HG03520 (cell line): Measurements from ENCODE around the gene TMA7.
"Not testable (repeated sequence)": the region's sequence is repeated elsewhere in the genome, so short reads cannot be mapped to it uniquely, and the experiment has no call there.

Experiments used
- ATAC-seq: cut with Tn5 transposase; IDR thresholded peaks from one replicate; pipeline ENCODE4 v1.9.1; 2021; ENCODE audit warnings: mild to moderate bottlenecking, moderate library complexity; ENCODE audit not compliant: unreplicated experiment

Gene TMA7

DNA sequence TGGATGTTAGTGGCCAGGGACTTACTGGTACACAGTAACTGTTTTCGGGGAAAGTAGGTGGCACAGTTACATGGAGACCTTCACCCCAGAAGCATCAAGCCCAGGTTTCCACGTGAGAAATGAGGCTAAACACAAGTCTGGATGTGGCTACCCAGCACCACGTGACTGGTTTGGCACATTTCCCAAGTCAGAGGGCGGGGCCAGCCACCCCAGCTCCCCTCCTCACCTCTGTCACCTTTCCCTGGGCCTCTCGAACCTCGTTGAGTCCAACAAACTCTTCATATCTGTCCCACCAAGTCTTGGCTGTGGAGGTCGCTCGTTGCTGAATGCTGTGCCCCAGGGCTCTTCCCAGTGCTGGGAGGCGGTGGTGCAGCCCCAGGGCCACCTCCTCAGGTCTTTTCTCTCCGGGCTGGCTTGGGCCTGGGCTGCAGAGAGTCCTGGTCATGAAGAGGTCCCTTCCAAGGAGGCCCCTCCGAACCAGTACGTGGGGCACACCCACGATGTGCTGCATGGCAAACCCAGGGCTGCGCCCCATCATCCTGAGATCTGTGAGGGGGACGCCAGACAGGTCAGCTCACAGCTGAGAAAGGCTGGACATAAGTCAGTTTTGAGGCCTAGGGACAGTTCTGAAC is 5.3 kb upstream of the TMA7 start:
- ATAC-seq: no peak

GRCh38 chr3:48435223-48435595 is 4.8 kb upstream of the TMA7 start:
- no peak for ATAC-seq

- ATAC-seq: peak; percentile 35
Observed at GRCh38 chr3:48435774-48436476, 4.1 kb upstream of the TMA7 start.

DNA sequence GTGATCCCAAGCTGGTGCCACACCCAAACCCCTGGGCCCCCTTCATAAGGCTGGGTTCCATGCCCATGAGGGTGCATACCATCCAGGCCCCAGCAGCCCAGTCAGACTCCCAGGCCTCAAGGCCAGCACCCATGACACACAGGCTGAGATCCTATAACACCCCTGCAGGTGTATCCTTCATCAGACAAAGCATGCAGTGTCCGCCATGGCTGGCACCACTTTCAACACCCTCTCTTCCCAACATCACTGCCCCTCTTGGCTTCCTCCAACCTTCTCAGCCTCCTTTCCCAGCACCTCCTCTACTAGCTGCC is 3.6 kb upstream of the TMA7 start:
- no peak for ATAC-seq

DNA sequence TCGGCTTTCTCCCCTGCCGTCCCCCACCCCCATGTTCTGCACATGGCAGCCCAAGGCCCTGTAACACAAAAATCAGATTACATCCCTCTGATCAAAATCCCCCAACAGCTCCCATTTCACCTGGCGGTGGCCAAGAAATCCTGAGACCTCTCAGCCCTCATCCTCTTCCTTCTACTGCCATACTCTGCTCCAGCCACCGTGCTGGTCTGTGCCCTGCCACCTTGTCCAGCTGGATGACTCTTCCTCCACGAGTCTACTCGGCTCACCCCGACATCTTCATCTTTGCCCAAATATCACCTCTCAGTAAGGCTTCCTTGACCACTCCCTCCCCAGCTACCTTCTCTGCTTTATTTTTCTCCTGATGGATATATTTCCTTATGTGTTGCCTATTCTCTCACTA is 3.2 kb upstream of the TMA7 start:
- ATAC-seq: no peak

GRCh38 chr3:48437812-48438211 is 2.2 kb upstream of the TMA7 start:
- ATAC-seq: no peak

DNA sequence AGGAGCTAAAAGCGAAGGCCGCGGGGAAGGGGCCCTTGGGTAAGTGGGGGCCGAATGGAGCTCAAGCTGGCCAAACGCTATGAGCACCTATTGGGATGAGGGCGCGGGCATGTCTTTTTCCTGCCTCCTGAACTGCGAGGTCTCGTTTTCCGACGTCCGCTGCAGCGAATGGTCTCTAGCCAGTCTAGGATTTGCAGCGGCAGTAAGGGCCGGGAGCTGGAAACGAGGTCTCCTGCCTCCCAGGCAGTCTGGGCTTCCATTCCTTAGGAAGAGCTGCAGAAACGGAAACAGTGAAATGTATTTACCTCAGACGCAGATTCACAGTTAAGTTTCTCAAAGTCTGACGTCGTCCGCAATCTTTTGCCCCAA is 517 bp downstream of the TMA7 start:
- no peak for ATAC-seq

DNA sequence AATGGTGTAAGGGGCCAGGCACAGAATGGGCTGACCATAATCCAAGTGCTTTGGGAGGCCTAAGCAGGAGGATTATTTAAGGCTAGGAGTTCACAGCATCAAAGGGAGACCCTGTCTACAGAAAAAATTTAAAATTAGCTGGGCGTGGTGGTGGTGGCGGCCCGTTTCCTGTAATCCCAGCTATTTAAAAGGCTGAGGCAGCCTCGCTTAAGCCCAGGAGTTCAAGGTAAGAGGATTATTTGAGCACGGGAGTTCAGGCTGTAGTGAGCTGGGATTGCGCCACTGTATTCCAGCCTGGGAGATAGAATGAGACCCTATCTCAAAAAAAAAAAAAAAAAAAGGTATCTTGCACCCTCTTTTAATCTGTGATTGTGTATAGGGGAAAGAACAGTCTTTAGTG is 1.9 kb downstream of the TMA7 start:
- ATAC-seq: no peak

DNA sequence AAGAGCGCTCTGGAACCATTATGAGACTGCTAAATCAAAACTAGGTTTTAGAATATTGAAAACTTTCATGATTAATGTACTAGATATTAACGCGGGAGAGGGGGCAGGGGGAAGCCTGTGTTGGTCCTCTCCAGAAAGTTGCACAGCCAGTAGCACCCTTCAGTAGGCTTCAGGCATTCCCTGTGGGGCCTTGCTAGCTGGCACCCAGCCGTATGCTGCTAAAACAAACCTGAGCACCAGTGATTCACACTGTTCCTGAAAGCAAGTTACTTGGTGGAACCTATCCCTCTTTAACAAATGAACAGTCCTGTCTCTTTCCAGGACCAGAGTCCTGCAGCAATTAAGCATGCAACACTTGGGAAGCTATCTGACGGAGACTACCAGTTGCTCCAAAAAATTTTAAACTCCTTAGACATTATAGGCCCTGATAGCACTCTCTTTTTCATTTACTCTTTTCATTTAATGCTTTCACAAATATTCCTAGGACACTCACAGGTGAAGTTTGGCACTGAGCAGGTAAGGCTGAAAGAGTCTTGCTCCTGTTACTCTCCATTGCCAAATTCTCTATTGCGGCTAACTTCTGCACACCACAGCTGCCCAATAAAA is 5.3 kb downstream of the TMA7 start:
- no peak for ATAC-seq

- no peak for ATAC-seq
Observed at GRCh38 chr3:48446043-48446424, 6.0 kb downstream of the TMA7 start.

DNA sequence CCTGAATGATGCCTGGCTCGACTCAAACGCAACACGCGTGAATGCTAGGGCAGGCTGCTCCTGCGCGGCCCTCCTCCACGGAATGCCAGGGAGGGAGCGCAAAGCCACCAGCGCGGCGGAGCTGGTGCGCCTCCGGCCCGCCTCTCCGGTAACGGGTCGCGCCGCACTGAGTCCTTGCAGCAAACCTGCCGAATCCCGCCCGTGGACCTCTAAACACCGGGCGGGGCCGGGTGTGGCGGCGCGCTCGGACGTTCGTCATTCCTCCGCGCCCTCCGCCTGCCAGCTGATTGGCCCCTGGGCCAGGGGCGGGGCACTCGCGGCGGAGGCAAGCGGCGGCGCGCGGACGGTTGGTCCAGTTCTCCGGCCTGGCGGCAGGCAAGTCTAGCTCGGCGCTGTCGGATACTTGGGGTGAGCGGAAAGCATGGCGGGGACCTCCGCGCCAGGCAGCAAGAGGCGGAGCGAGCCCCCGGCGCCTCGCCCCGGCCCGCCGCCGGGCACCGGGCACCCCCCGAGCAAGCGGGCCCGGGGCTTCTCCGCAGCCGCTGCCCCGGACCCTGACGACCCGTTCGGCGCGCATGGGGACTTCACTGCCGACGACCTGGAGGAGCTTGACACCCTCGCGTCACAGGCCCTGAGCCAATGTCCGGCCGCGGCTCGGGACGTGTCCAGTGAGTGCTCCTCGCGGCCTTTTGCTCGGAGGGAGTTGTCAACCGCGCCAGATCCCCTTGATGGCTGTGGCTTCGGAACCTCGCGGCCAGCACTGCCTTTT is 6.6 kb downstream of the TMA7 start, which contains the start of gene ATRIP:
Gene ATRIP, plus strand, starts transcription at position 313 of the 769 bp plus-strand sequence. Its CDS starts 109 bp downstream, at position 422.
- ATAC-seq: peak; percentile 90

DNA sequence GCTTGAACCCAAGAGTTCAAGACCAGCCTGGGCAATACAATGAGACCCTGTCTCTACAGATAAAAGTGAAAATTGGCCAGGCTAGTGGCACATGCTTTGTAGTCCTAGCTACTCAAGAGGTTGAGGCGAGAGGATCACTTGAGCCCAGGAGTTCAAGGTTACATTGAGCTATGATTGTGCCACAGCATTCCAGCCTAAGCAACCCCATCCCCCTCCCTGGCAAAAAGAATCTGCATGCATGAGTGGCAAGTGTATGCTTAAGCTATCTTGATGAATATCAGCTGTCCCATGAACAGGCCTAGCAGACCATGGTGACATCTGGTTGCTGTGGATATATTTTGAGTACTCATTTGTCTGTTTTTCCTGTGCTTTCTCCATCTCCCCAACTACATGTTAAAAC is 11.2 kb downstream of the TMA7 start:
- no peak for ATAC-seq

GRCh38 chr3:48456456-48456855 is 16.4 kb downstream of the TMA7 start:
- no peak for ATAC-seq

DNA sequence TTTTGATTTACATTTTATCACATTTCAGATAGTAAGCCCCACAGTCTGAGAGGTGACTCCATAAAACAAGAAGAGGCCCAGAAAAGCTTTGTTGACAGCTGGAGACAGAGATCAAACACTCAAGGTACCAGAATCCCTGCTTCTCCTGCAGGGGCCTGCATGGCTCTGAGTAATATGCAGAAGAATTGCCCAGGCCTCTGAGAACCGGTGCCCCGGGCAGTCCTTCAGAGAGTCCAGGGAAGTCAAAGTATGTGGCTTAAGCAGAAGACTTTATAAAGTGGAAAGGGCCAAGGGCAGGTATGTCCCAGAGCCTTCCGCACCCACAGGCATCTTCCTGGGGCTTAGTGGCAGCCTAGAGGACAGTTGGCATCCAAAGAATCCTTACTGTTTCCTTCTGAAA is 19.3 kb downstream of the TMA7 start:
- no peak for ATAC-seq

GRCh38 chr3:48459773-48460516 is 19.9 kb downstream of the TMA7 start:
- ATAC-seq: no peak

DNA sequence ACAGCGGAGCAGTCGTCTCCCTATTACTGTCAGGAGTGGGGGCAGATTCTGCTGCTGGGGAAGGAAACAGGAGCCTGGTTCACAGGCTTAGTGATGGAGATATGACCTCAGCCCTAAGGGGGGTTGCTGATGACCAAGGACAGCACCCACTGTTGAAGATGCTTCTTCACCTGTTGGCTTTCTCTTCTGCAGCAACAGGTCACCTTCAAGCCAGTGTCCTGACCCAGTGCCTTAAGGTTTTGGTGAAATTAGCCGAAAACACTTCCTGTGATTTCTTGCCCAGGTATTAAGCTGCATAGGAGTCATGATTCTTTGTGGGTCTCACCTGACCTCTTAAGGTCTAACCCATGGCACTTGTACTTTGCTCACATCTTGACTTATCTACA is 20.5 kb downstream of the TMA7 start:
- no peak for ATAC-seq

DNA sequence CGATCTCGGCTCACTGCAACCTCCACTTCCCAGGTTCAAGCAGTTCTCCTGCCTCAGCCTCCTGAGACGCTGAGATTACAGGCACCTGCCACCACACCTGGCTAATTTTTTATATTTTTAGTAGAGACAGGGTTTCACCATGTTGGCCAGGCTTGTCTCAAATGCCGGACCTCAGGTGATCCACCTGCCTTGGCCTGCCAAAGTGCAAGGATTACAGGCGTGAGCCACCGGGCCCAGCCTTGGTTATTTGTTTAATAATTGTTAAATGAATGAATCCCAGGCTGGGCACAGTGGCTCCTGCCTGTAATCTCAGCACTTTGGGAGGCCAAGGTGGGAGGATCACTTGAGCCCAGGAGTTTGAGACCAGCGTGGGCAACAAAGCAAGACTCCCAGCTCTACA is 21.7 kb downstream of the TMA7 start:
- not testable (repeated sequence) for ATAC-seq

DNA sequence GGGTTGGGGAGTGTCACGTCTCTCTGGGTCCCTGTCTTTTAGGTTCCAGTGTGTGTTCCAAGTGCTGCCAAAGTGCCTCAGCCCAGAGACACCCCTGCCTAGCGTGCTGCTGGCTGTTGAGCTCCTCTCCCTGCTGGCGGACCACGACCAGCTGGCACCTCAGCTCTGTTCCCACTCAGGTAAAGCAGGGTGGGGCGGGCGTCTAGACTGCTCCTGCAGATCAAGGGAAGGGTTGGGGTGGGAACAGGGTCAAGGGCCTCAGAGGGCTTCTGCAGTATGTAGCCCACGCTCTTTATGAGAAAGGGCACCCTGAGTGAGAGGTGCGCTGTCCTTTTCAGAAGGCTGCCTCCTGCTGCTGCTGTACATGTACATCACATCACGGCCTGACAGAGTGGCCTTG is 23.6 kb downstream of the TMA7 start:
- no peak for ATAC-seq

DNA sequence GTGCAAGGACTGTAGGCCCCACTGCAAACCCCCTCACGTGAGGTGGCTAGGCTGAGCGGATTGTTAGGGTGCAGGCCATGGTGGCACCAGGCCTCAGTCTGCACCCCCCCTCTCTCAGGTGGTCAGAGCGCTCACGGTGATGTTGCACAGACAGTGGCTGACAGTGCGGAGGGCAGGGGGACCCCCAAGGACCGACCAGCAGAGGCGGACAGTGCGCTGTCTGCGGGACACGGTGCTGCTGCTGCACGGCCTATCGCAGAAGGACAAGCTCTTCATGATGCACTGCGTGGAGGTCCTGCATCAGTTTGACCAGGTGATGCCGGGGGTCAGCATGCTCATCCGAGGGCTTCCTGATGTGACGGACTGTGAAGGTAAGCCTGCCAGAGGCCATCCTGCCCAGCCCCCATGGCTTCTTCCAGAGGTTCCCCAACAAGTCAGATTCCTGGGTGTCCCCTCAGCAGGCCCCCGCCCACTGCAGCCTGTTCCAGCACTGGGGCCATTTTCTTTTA is 24.7 kb downstream of the TMA7 start:
- no peak for ATAC-seq

GRCh38 chr3:48465237-48465530 is 25.1 kb downstream of the TMA7 start:
- no peak for ATAC-seq
